B cell (primary cell): Measurements from ENCODE around the gene TMEM203. TPM values are rescaled to one million over a fixed set of nuclear protein-coding genes. Genes with fewer than 3 reads are reported as not detected.

Experiments
- ATAC-seq: fragments of 200-7000 bp; cut with Tn5 transposase; one replicate; pipeline ENCODE4 v1.10.0; 2021; ENCODE audit warnings: low read depth, mild to moderate bottlenecking, moderate number of reproducible peaks, moderate library complexity
- CTCF ChIA-PET: fragments of 350-600 bp; sonication (Branson Sonifier 250); formaldehyde crosslinking; loops from one replicate; lab custom pipeline; 2021; ENCODE audit warnings: antibody characterized with exemption, inconsistent platforms; lab: Charles Lee
- POLR2A ChIA-PET: fragments of 350-600 bp; sonication (Branson Sonifier 250); formaldehyde crosslinking; loops from one replicate; lab custom pipeline; 2021; ENCODE audit warnings: antibody characterized with exemption; lab: Charles Lee
- DNase-seq: peaks from one replicate; pipeline ENCODE4 v3.0.0; 2013
- H2AFZ ChIP-seq: 2 replicates; pipeline ENCODE4 v1.6.1; 2012; ENCODE audit warnings: mild to moderate bottlenecking, low read depth, low read length; ENCODE audit not compliant: insufficient read depth, poor library complexity, severe bottlenecking
- H3K27ac ChIP-seq, 2 donors: 1 replicate in 1 of 2; 2 replicates in 1 of 2; pipeline ENCODE4 v1.5.1; 2012 to 2013; ENCODE audit warnings: low read length in 2 of 2, mild to moderate bottlenecking in 2 of 2, moderate library complexity in 1 of 2
- H3K27me3 ChIP-seq, 4 experiments: fragments of 200-600 bp in 1 of 4; sonication (generic) in 1 of 4; replicated peaks in 1 of 4; 1 replicate in 2 of 4; 2 replicates in 2 of 4; pipeline versions ENCODE4 v1.6.1 to v1.7.0; 2013 to 2016; ENCODE audit warnings: low read length in 3 of 4, mild to moderate bottlenecking in 2 of 4, mixed read lengths in 1 of 4, moderate library complexity in 1 of 4; ENCODE audit not compliant: insufficient read depth in 4 of 4, control insufficient read depth in 3 of 4; ENCODE audit errors: control extremely low read depth in 1 of 4
- H3K36me3 ChIP-seq, 2 experiments: replicated peaks in 1 of 2; 1 replicate in 1 of 2; 2 replicates in 1 of 2; pipeline versions ENCODE4 v1.6.1 to v1.7.1; 2013; ENCODE audit warnings: low read length in 1 of 2; ENCODE audit not compliant: insufficient read depth in 2 of 2, control insufficient read depth in 1 of 2; ENCODE audit errors: control extremely low read depth in 1 of 2, extremely low read depth in 1 of 2
- H3K4me1 ChIP-seq, 2 donors: fragments of 200-600 bp in 1 of 2; sonication (generic) in 1 of 2; 1 replicate in 1 of 2; 2 replicates in 1 of 2; pipeline versions ENCODE4 v1.5.1 to v1.6.1; 2013 to 2017; ENCODE audit warnings: low read length in 2 of 2; ENCODE audit not compliant: control insufficient read depth in 2 of 2, insufficient read depth in 2 of 2
- H3K4me2 ChIP-seq: replicated peaks from 2 replicates; pipeline ENCODE3; 2012; ENCODE audit warnings: mild to moderate bottlenecking, low read depth, low read length; ENCODE audit not compliant: poor library complexity, severe bottlenecking
- H3K4me3 ChIP-seq, 5 experiments: fragments of 200-600 bp in 1 of 5; sonication (generic) in 1 of 5; 1 replicate in 3 of 5; 2 replicates in 2 of 5; pipeline versions ENCODE4 v1.5.1 to v1.7.0; 2011 to 2016; ENCODE audit warnings: low read length in 4 of 5, mild to moderate bottlenecking in 4 of 5, low read depth in 2 of 5, control low read depth in 1 of 5, moderate library complexity in 1 of 5; ENCODE audit not compliant: insufficient read depth in 1 of 5; ENCODE audit errors: control extremely low read depth in 1 of 5, extremely low read depth in 1 of 5
- H3K79me2 ChIP-seq: fragments of 200-600 bp; sonication (generic); one replicate; pipeline ENCODE4 v1.6.0; 2016; ENCODE audit warnings: low read length; ENCODE audit not compliant: control insufficient read depth, insufficient read depth
- H3K9ac ChIP-seq: fragments of 200-600 bp; sonication (generic); 2 replicates; pipeline ENCODE4 v1.6.1; 2017; ENCODE audit warnings: mild to moderate bottlenecking, low read length, moderate library complexity
- H3K9me3 ChIP-seq, 3 donors: one replicate each; pipeline versions ENCODE4 v1.6.1 to v1.7.1; 2013; ENCODE audit warnings: low read length in 2 of 3; ENCODE audit not compliant: control insufficient read depth in 2 of 3, insufficient read depth in 1 of 3; ENCODE audit errors: control extremely low read depth in 1 of 3
- H4K20me1 ChIP-seq: 2 replicates; pipeline ENCODE4 v1.6.0; 2012; ENCODE audit warnings: mild to moderate bottlenecking, low read length; ENCODE audit not compliant: insufficient read depth, control insufficient read depth, poor library complexity, severe bottlenecking
- H3K27ac Mint-ChIP-seq: one replicate; pipeline ENCODE4 v1.8.0; 2021; ENCODE audit warnings: mixed read lengths
- H3K27me3 Mint-ChIP-seq: one replicate; pipeline ENCODE4 v1.8.0; 2021; ENCODE audit warnings: mixed read lengths
- H3K4me1 Mint-ChIP-seq: one replicate; pipeline ENCODE4 v1.8.0; 2021; ENCODE audit warnings: mixed read lengths
- H3K4me3 Mint-ChIP-seq: one replicate; pipeline ENCODE4 v1.8.0; 2021; ENCODE audit warnings: mixed read lengths
- H3K9me3 Mint-ChIP-seq: one replicate; pipeline ENCODE4 v1.8.0; 2022; ENCODE audit warnings: mixed read lengths; ENCODE audit not compliant: insufficient read depth
- CTCF ChIP-seq: fragments of 200-600 bp; IDR thresholded peaks from one replicate; pipeline ENCODE4 v1.8.0; 2022; ENCODE audit warnings: antibody characterized with exemption, mild to moderate bottlenecking
- EZH2 ChIP-seq: IDR thresholded peaks from 2 replicates; pipeline ENCODE4 v1.6.1; 2012; ENCODE audit warnings: borderline replicate concordance, low read depth, mild to moderate bottlenecking, moderate library complexity, low read length; ENCODE audit not compliant: insufficient read depth, poor library complexity, severe bottlenecking
- WGBS: methylation state at CpG from one replicate; pipeline ENCODE4 v1.1.5; 2013; ENCODE audit warnings: missing lambda C conversion rate; ENCODE audit not compliant: insufficient coverage; 5-methylcytosine and 5-hydroxymethylcytosine counted together
- intact Hi-C: fragments of 100-400 bp; cut with micrococcal nuclease; formaldehyde crosslinking; loops from one replicate; pipeline ENCODE4 v1.10.0; 2022
- polyA plus RNA-seq: library from polyadenylated mRNA; depleted of rRNA; stranded (reverse); fragments of >200 nt; gene quantifications from 2 replicates; pipeline ENCODE4 v1.2.3, GENCODE V29; 2012
- total RNA-seq, 2 donors: library from RNA; stranded (reverse); fragments of 120-200 nt in 1 of 2; gene quantifications; 1 replicate in 1 of 2; 2 replicates in 1 of 2; pipeline versions ENCODE4 v1.2.3 to v1.2.4, GENCODE V29; 2013 to 2022

TMEM203 gene
- total and polyA plus RNA-seq, 2 donors (not counting 1 experiment from before 2014, with no cell fraction given), result 20.6 to 35.7 TPM

- Histone ChIP-seq H2AFZ (no peak overlapping the region), H3K4me1 (no peaks in the 10 kb centered on the region), H3K27me3 (no peaks in the 10 kb centered on the region), H3K9me3 (no peaks in the 10 kb centered on the region), H3K27ac (no peak overlapping the region), H3K4me2 (no peak overlapping the region), H3K79me2 (peaks cover 3% of the 10 kb centered on the region), H3K36me3 (no peaks in the 10 kb centered on the region), H3K9ac (no peak overlapping the region), H4K20me1 (no peaks in the 10 kb centered on the region), H3K4me3 (no peak overlapping the region)
- TF ChIP-seq EZH2 (no peak), CTCF (no peak)
- Mint-ChIP-seq H3K27me3 (no peaks in the 10 kb centered on the region), H3K4me1 (peaks cover 2% of the 10 kb centered on the region), H3K9me3 (no peaks in the 10 kb centered on the region), H3K4me3 (no peak overlapping the region), H3K27ac (no peak overlapping the region)
- DNase-seq (no peak), ATAC-seq (no peak)
- WGBS, result 99% methylated on average over 29 of the region's 30 CpGs
- ChIA-PET POLR2A (no interaction called here), CTCF (no interaction called here)
- intact Hi-C loops, result no loop called here
Measured at GRCh38 chr9:137216188-137216965, 10.9 kb upstream of the TMEM203 start.

- Histone ChIP-seq H4K20me1 (no peaks in the 10 kb centered on the region), H3K36me3 (no peaks in the 10 kb centered on the region), H3K27ac (no peak overlapping the region), H3K4me3 (no peak overlapping the region), H3K9me3 (no peaks in the 10 kb centered on the region), H3K4me1 (no peaks in the 10 kb centered on the region), H3K27me3 (no peaks in the 10 kb centered on the region), H3K9ac (no peak overlapping the region), H3K4me2 (no peak overlapping the region), H3K79me2 (peaks cover 3% of the 10 kb centered on the region), H2AFZ (no peak overlapping the region)
- DNase-seq (no peak), ATAC-seq (no peak)
- ChIA-PET CTCF (no interaction called here), POLR2A (no interaction called here)
- H3K4me3 Mint-ChIP-seq, result no peak overlapping the region
- intact Hi-C loops, result no loop called here
- TF ChIP-seq CTCF, result no peak
- no peak for TF ChIP-seq EZH2
- no peaks in the 10 kb centered on the region for H3K4me1 Mint-ChIP-seq
- no peaks in the 10 kb centered on the region for H3K9me3 Mint-ChIP-seq
- H3K27me3 Mint-ChIP-seq, result no peaks in the 10 kb centered on the region
- 97% methylated on average over 22 of the region's 22 CpGs for WGBS
- no peak overlapping the region for H3K27ac Mint-ChIP-seq
Measured at GRCh38 chr9:137215196-137215986, 9.9 kb upstream of the TMEM203 start.
